ENCODE measurements around the gene TEDC1. TPM values are rescaled to one million over a fixed set of nuclear protein-coding genes. Genes with fewer than 3 reads are reported as not detected.

The TEDC1 gene
- total and polyA plus RNA-seq, 7 donors = 0.95 to 5.2 (median 1.9) TPM

GRCh38 chr14:105475269-105476096 lies 15.6 kb upstream of the TEDC1 start:
- peak overlapping the region; percentile 78 for H3K4me3 ChIP-seq
- H3K27ac ChIP-seq = peak overlapping the region; percentile 67
- ATAC-seq (peak; percentile 2 to 16 (median 7)), DNase-seq (peak in 1 of 2 donors; percentile 64)
- H3K27me3 ChIP-seq (ENCODE audit: insufficient read depth in 3 of 3, low read length in 2 of 3) = peaks cover 0 to 4% (median 2%) of the 10 kb centered on the region in 3 donors
- no peaks in the 10 kb centered on the region for H3K9me3 ChIP-seq
- peaks cover 44% of the 10 kb centered on the region for H3K4me1 ChIP-seq
- 21 to 23% (median 23%) methylated on average over 41 to 48 of the region's 48 CpGs for WGBS, 3 donors
- TF ChIP-seq CTCF (IDR thresholded peaks at IDR 0.05) = no peak
- intact Hi-C loops (cut with DNase I) = no loop called here
- peaks cover 0 to 5% of the 10 kb centered on the region in 2 donors for H3K36me3 ChIP-seq (ENCODE audit: insufficient read depth in 1 of 2, low read depth in 1 of 2)

GRCh38 chr14:105476097-105476830 lies 14.8 kb upstream of the TEDC1 start:
- WGBS, 3 donors = 10 to 17% (median 15%) methylated on average over 21 of the region's 21 CpGs
- ATAC-seq = peak; percentile 33 to 60 (median 52)
- Histone ChIP-seq H3K36me3 (ENCODE audit: insufficient read depth in 1 of 2, low read depth in 1 of 2) (no peaks in the 10 kb centered on the region), H3K4me3 (peak overlapping the region; percentile 78), H3K27ac (peak overlapping the region; percentile 67), H3K4me1 (peaks cover 47% of the 10 kb centered on the region), H3K9me3 (no peaks in the 10 kb centered on the region), H3K27me3 (ENCODE audit: insufficient read depth in 3 of 3, low read length in 2 of 3) (peaks cover 0 to 4% (median 2%) of the 10 kb centered on the region in 3 donors)
- peak; percentile 66 to 80 for DNase-seq
- intact Hi-C loops (cut with DNase I) = no loop called here
- TF ChIP-seq CTCF (IDR thresholded peaks at IDR 0.05) = no peak

- Histone ChIP-seq H3K27me3 (ENCODE audit: insufficient read depth in 3 of 3, low read length in 2 of 3) (peaks cover 0 to 4% (median 2%) of the 10 kb centered on the region in 3 donors), H3K36me3 (ENCODE audit: insufficient read depth in 1 of 2, low read depth in 1 of 2) (no peaks in the 10 kb centered on the region), H3K4me3 (peak overlapping the region; percentile 78), H3K27ac (peak overlapping the region; percentile 67), H3K9me3 (no peaks in the 10 kb centered on the region), H3K4me1 (peaks cover 51% of the 10 kb centered on the region)
- DNase-seq (no peak), ATAC-seq (no peak)
- intact Hi-C loops (cut with DNase I) = no loop called here
- WGBS, 3 donors = 21 to 38% (median 25%) methylated on average over 13 to 16 of the region's 16 CpGs
- TF ChIP-seq CTCF (IDR thresholded peaks at IDR 0.05) = no peak
Measured at GRCh38 chr14:105476831-105477659, 14.0 kb upstream of the TEDC1 start.

GRCh38 chr14:105477660-105478397 lies 13.2 kb upstream of the TEDC1 start:
- no peak for DNase-seq
- TF ChIP-seq CTCF (IDR thresholded peaks at IDR 0.05) = no peak
- intact Hi-C loops (cut with DNase I) = no loop called here

More at GRCh38 chr14:105477660-105478397, 13.2 kb upstream of the TEDC1 start:
- Histone ChIP-seq H3K4me1 (peaks cover 48% of the 10 kb centered on the region), H3K27ac (no peak overlapping the region), H3K36me3 (ENCODE audit: insufficient read depth in 1 of 2, low read depth in 1 of 2) (no peaks in the 10 kb centered on the region), H3K4me3 (peak overlapping the region; percentile 78), H3K27me3 (ENCODE audit: insufficient read depth in 3 of 3, low read length in 2 of 3) (peaks cover 0 to 4% (median 2%) of the 10 kb centered on the region in 3 donors), H3K9me3 (no peaks in the 10 kb centered on the region)
- ATAC-seq = no peak
- 72 to 83% (median 76%) methylated on average over 31 to 53 of the region's 56 CpGs for WGBS, 3 donors
